Prostate gland (tissue), 2 donors: ENCODE data around the gene PDE7B. TPM values are rescaled to one million over a fixed set of nuclear protein-coding genes. Genes with fewer than 3 reads are reported as not detected.

Source experiments
- DNase-seq: peaks from one replicate; pipeline ENCODE4 v3.0.0-alpha.2; 2019; ENCODE audit warnings: low spot score
- H3K27ac ChIP-seq, 2 donors: fragments of 200-600 bp; sonication (generic); 2 replicates each; pipeline ENCODE4 v1.5.1; 2017 to 2019
- H3K27me3 ChIP-seq: fragments of 200-600 bp; sonication (generic); replicated peaks from 2 replicates; pipeline ENCODE4 v1.5.1; 2019; ENCODE audit not compliant: insufficient read depth
- H3K36me3 ChIP-seq, 2 donors: fragments of 200-600 bp; sonication (generic); 1 replicate in 1 of 2; 2 replicates in 1 of 2; pipeline versions ENCODE4 v1.5.1 to v1.8.1; 2017 to 2019
- H3K4me1 ChIP-seq: fragments of 200-600 bp; sonication (generic); replicated peaks from 2 replicates; pipeline ENCODE4 v1.5.1; 2019
- H3K4me3 ChIP-seq, 2 donors: fragments of 200-600 bp; sonication (generic); 2 replicates each; pipeline ENCODE4 v1.5.1; 2017 to 2019
- H3K9me3 ChIP-seq: fragments of 200-600 bp; sonication (generic); 2 replicates; pipeline ENCODE4 v1.5.1; 2017
- CTCF ChIP-seq, 4 experiments: fragments of 200-600 bp in 2 of 4; fragments of 450-650 bp in 2 of 4; sonication (generic) in 2 of 4; IDR thresholded peaks; 1 replicate in 3 of 4; 2 replicates in 1 of 4; pipeline ENCODE4 v1.5.1; 2016 to 2019; ENCODE audit warnings: antibody characterized with exemption in 4 of 4, mild to moderate bottlenecking in 2 of 4, moderate library complexity in 2 of 4
- POLR2A ChIP-seq: fragments of 450-650 bp; IDR thresholded peaks from one replicate; pipeline ENCODE4 v1.6.1; 2016; ENCODE audit warnings: antibody characterized with exemption, mild to moderate bottlenecking
- POLR2AphosphoS5 ChIP-seq: sonication (generic); formaldehyde crosslinking; IDR thresholded peaks from one replicate; pipeline ENCODE4 v1.6.1; 2017; ENCODE audit warnings: antibody characterized with exemption
- WGBS: methylation state at CpG from one replicate; pipeline ENCODE4 v1.1.5; 2018; 5-methylcytosine and 5-hydroxymethylcytosine counted together
- intact Hi-C: fragments of 100-400 bp; cut with DNase I; formaldehyde crosslinking; loops from one replicate; pipeline ENCODE4 v1.14.2; 2022
- total RNA-seq, 2 donors: library from RNA; depleted of rRNA; stranded (reverse); fragments of >200 nt; gene quantifications; one replicate each; pipeline ENCODE4 v1.1.0, GENCODE V29; 2016

The PDE7B gene
- total RNA-seq, 2 donors from 2014 or later, result 4.7 to 6.3 TPM

- H3K27me3 ChIP-seq, result no peaks in the 10 kb centered on the region
- 49% methylated on average over 4 of the region's 4 CpGs for WGBS
- H3K36me3 ChIP-seq, result no peaks in the 10 kb centered on the region
- TF ChIP-seq POLR2A (no peak), POLR2AphosphoS5 (no peak), CTCF (IDR thresholded peaks at IDR 0.05) (no peak)
- H3K27ac ChIP-seq, result peak overlapping the region; percentile 58 to 60
- no peaks in the 10 kb centered on the region for H3K4me1 ChIP-seq
- H3K4me3 ChIP-seq, result peak overlapping the region; percentile 4 to 5
- intact Hi-C loops, result loop anchor here (5.0 to 10.0 kb wide), 2 partner anchors 63 to 116 kb away; no protein-coding TSS in a partner anchor
- DNase-seq, result no peak
- H3K9me3 ChIP-seq, result no peaks in the 10 kb centered on the region
Observed at GRCh38 chr6:136039185-136039584, 187.7 kb downstream of the PDE7B start.

GRCh38 chr6:136050475-136050874, 199.0 kb downstream of the PDE7B start:
- no peak for DNase-seq
- Histone ChIP-seq H3K36me3 (no peaks in the 10 kb centered on the region), H3K9me3 (no peaks in the 10 kb centered on the region), H3K27me3 (no peaks in the 10 kb centered on the region), H3K27ac (peak overlapping the region; percentile 52 to 55), H3K4me1 (no peaks in the 10 kb centered on the region), H3K4me3 (no peak overlapping the region)
- 53% methylated on average over 1 of the region's 1 CpG for WGBS
- TF ChIP-seq POLR2AphosphoS5 (no peak), POLR2A (no peak), CTCF (IDR thresholded peaks at IDR 0.05) (no peak)
- intact Hi-C loops, result no loop called here

- intact Hi-C loops, result no loop called here
- no peaks in the 10 kb centered on the region for H3K36me3 ChIP-seq
- peak overlapping the region; percentile 52 to 55 for H3K27ac ChIP-seq
- no peaks in the 10 kb centered on the region for H3K9me3 ChIP-seq
- no peaks in the 10 kb centered on the region for H3K4me1 ChIP-seq
- H3K4me3 ChIP-seq, result no peak overlapping the region
- TF ChIP-seq POLR2AphosphoS5 (peak; percentile 14), POLR2A (no peak)
- WGBS, result 28% methylated on average over 12 of the region's 12 CpGs
- DNase-seq, result no peak
- no peaks in the 10 kb centered on the region for H3K27me3 ChIP-seq
Observed at GRCh38 chr6:136051140-136051775, 199.8 kb downstream of the PDE7B start.

- Histone ChIP-seq H3K4me1 (no peaks in the 10 kb centered on the region), H3K36me3 (no peaks in the 10 kb centered on the region), H3K4me3 (no peak overlapping the region), H3K27me3 (no peaks in the 10 kb centered on the region), H3K27ac (no peak overlapping the region), H3K9me3 (no peaks in the 10 kb centered on the region)
- TF ChIP-seq CTCF (IDR thresholded peaks at IDR 0.05), result no peak
- 69% methylated on average over 2 of the region's 2 CpGs for WGBS
- no peak for DNase-seq
- intact Hi-C loops, result no loop called here
Observed at GRCh38 chr6:136052031-136052430, 200.5 kb downstream of the PDE7B start.

GRCh38 chr6:136058852-136059251, 207.4 kb downstream of the PDE7B start:
- H3K27me3 ChIP-seq, result no peaks in the 10 kb centered on the region
- no peak for DNase-seq
- intact Hi-C loops, result no loop called here
- H3K27ac ChIP-seq, result no peak overlapping the region
- no peak for TF ChIP-seq POLR2AphosphoS5
- no peak for TF ChIP-seq POLR2A
- TF ChIP-seq CTCF (IDR thresholded peaks at IDR 0.05), result no peak
- no peaks in the 10 kb centered on the region for H3K9me3 ChIP-seq
- 86% methylated on average over 1 of the region's 1 CpG for WGBS
- H3K4me1 ChIP-seq, result no peaks in the 10 kb centered on the region
- no peaks in the 10 kb centered on the region for H3K36me3 ChIP-seq
- no peak overlapping the region for H3K4me3 ChIP-seq
